ENCODE results near the gene GAL3ST2.
"Not testable (repeated sequence)": the region's sequence is repeated elsewhere in the genome, so short reads cannot be mapped to it uniquely, and the experiment has no call there.

Gene GAL3ST2

GRCh38 chr2:241803387-241804325 is 27.0 kb downstream of the GAL3ST2 start:
- peak; percentile 22 for DNase-seq (ENCODE audit: low read depth)

DNA sequence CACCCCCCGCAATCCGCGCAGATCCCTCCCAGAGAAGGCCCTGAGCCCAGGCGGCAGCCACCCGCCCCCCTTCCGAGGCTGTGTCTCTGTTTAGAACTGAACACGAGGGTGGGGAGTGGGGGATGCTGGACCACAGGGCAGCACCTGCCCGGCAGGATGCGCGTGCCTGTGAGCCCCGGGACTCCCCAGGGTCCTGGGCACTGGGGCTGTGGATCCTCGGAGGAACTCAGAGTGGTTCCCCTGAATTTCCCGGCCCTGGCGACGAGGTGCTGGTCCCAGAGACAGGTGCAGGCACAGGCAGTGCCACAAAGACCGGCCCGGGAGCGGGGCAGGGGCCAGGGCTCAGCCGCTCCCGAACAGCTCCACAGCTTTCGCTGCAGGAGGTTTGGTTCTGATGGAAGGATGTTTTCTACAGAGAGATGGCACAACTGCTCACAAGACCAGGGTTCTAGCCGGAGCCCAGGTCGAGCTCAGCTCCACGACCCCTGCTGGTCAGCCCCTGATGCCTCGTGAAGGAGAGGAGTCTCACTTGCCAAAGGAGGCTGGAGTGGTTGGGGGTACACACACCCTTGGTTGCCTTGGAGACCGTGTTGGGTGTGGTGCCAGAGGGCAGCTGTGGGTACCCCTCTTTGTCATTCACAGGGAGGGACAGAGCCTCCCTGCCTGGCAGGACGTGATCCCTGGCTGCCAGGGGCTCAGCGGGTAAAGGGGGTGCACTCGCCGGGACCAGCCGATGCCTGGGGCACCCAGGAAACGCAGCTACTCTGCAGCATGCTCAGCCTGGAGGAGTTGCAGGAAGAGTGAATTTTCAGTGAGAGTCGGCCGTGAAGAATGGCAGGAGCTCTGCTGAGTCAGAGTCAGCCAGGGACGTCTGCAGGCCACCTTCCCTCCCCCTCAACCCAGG is 28.0 kb downstream of the GAL3ST2 start:
- no peak overlapping the region for H3K4me3 ChIP-seq (ENCODE audit: control insufficient read depth, low read depth, low read length)
- no peak for DNase-seq (ENCODE audit: low read depth)
- TF ChIP-seq, protein P1, sequence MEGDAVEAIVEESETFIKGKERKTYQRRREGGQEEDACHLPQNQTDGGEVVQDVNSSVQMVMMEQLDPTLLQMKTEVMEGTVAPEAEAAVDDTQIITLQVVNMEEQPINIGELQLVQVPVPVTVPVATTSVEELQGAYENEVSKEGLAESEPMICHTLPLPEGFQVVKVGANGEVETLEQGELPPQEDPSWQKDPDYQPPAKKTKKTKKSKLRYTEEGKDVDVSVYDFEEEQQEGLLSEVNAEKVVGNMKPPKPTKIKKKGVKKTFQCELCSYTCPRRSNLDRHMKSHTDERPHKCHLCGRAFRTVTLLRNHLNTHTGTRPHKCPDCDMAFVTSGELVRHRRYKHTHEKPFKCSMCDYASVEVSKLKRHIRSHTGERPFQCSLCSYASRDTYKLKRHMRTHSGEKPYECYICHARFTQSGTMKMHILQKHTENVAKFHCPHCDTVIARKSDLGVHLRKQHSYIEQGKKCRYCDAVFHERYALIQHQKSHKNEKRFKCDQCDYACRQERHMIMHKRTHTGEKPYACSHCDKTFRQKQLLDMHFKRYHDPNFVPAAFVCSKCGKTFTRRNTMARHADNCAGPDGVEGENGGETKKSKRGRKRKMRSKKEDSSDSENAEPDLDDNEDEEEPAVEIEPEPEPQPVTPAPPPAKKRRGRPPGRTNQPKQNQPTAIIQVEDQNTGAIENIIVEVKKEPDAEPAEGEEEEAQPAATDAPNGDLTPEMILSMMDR (conservative IDR thresholded peaks at IDR 0.05; ENCODE audit: control insufficient read depth, insufficient read depth, low read depth, low read length): no peak

More at GRCh38 chr2:241803387-241804325, 27.0 kb downstream of the GAL3ST2 start:
- no peak overlapping the region for H3K4me3 ChIP-seq (ENCODE audit: control insufficient read depth, low read depth, low read length)
- TF ChIP-seq, protein P1 (conservative IDR thresholded peaks at IDR 0.05; ENCODE audit: control insufficient read depth, insufficient read depth, low read depth, low read length): no peak

GRCh38 chr2:241806217-241806616 is 29.6 kb downstream of the GAL3ST2 start:
- H3K4me3 ChIP-seq (ENCODE audit: control insufficient read depth, low read depth, low read length); DNase-seq (ENCODE audit: low read depth): not testable (repeated sequence)

DNA sequence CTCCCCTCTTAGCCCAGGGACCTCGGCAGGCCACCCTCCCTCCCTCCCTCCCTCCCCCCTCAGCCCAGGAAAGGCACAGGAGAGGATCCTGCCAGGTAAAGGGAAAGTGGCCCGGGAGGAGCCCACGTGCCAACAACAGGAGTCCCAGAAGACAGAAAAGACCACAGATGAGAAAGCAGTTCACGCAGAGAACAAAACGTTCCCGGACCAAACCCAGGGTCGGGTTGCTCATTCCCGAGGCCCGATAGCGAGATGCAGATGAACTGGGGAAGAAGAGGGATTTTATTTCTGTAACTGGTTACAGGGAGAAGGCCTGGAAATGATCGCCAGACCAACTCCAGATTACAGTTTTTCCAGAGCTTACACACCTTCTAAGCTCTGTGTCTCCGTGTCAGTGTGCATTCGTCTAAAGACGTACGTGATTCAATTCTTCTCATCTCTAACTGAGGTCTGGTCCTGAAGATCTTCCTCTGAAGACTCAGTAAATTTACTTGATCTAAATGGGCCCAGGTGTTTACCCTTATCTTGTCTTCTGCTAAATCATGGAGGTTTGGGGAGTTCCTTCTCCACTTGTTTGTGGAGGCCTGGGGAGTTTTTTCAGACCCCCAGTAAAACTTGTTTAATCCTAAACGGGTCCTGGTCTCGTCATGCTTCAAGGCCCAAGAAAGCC is 31.6 kb downstream of the GAL3ST2 start:
- TF ChIP-seq, protein P1 (conservative IDR thresholded peaks at IDR 0.05; ENCODE audit: control insufficient read depth, insufficient read depth, low read depth, low read length): no peak
- no peak overlapping the region for H3K4me3 ChIP-seq (ENCODE audit: control insufficient read depth, low read depth, low read length)
- peak; percentile 2 for DNase-seq (ENCODE audit: low read depth)

DNA sequence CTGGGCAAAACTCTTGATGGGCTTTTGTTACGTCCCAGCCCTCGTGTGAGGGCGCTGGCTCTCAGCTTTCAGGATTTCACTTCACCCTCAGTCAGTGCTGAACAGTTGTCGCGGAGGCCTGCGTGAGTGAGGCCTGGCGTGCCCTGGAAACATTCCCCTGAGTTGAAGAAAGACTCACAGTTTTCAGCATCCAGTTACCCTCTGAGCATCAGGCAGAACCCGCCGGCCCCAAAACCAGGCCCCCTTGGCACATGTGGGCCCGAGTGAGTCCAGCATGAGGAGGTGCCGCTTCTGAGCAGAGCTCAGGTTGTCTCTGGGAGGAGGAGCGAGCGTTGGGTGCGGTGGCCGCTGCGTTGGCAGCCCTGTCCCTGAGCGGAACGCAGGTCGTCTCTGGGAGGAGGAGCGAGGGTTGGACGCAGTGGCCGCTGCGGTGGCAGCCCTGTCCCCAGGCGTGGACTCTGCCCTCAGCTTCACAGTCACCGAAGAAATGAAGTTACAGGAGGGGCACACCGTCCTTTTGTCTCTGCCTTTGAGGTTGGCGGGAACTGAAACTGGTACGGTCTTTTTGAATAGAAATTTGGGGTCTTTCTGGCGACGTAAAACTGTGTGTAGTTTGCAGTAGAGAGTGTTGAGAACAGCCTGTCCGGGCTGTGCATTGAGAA is 32.2 kb downstream of the GAL3ST2 start, which contains the start of gene NEU4:
TSS of gene NEU4 (plus strand) at position 473 of the 662 bp plus-strand sequence. CDS start 5,292 bp downstream, outside the sequence.
- H3K4me3 ChIP-seq (ENCODE audit: control insufficient read depth, low read depth, low read length): no peak within 1 kb of the TSS
- no peak for DNase-seq (ENCODE audit: low read depth)
- TF ChIP-seq, protein P1 (conservative IDR thresholded peaks at IDR 0.05; ENCODE audit: control insufficient read depth, insufficient read depth, low read depth, low read length): no peak

DNA sequence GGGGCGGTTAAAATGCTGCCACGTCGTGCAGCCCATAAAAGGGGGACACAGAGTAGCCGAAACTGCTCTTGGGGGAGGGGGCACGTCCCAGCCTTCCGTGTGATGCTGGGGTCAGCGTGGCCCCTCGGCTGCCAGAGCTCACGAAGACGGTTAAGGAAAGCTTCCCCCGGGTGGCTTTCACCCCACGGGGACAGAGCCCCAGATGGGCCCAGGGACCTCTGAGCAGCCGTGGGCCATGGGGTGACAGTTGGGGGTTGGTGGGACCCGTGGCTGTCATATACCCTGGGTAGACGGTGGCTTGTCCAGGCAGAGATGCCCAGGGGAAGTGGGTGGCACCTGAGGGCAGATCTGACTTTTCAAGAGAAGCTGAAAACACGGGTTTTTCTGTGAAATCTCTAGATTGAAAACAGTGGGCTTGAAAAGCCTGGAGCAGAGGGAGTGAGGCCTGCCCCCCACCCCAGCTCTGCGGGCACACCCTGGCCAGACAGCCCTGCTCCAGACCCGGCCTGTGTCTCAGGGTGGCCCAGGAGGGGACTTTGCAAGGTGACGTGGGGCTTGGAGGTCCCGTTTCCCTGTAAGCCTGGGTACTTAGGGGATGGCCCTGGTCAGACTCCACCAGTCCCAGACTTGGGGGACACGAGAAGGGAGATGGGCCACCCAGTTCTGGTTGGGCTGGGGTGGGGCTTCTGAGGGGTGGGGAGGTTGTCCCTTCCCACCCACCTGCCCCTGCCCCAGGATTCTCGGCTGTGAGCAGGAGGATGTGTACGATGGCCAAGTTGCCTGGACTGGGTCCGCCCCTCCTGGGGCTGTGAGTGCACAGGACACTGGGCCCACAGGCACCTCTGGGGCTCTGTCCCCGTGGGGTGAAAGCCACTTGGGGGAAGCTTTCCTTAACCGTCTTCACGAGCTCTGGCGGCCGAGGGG is 33.0 kb downstream of the GAL3ST2 start:
- no peak for DNase-seq (ENCODE audit: low read depth)

More for the DNA sequence above, 33.0 kb downstream of the GAL3ST2 start:
- TF ChIP-seq, protein P1 (conservative IDR thresholded peaks at IDR 0.05; ENCODE audit: control insufficient read depth, insufficient read depth, low read depth, low read length): no peak
- H3K4me3 ChIP-seq (ENCODE audit: control insufficient read depth, low read depth, low read length): no peak overlapping the region
